Suppressor macrophage treated with lipopolysaccharide for 1 hour (primary cell): ENCODE data around the gene SLC22A3.
A peak's percentile ranks its signal among the peaks of the same experiment; 100 is the strongest.
"Not testable (repeated sequence)": the region's sequence is repeated elsewhere in the genome, so short reads cannot be mapped to it uniquely, and the experiment has no call there.

Experiments
- DNase-seq, 3 donors: peaks; one replicate each; pipeline ENCODE4 v3.0.0-alpha.2; 2020 to 2022

The SLC22A3 gene

GRCh38 chr6:160374836-160375560, 26.8 kb downstream of the SLC22A3 start:
- DNase-seq = no peak

- DNase-seq = peak in 1 of 3 donors; percentile 9
Measured at GRCh38 chr6:160375561-160375949, 27.4 kb downstream of the SLC22A3 start.

- no peak for DNase-seq
Measured at GRCh38 chr6:160376445-160376844, 28.3 kb downstream of the SLC22A3 start.

- no peak for DNase-seq
Measured at GRCh38 chr6:160378218-160378617, 30.0 kb downstream of the SLC22A3 start.

- DNase-seq = peak in 1 of 3 donors; percentile 5
Measured at GRCh38 chr6:160378882-160379281, 30.7 kb downstream of the SLC22A3 start.

GRCh38 chr6:160379466-160379865, 31.3 kb downstream of the SLC22A3 start:
- peak in 1 of 3 donors; percentile 1 for DNase-seq

GRCh38 chr6:160382946-160383345, 34.8 kb downstream of the SLC22A3 start:
- DNase-seq = no peak

- no peak for DNase-seq
Measured at GRCh38 chr6:160386869-160387530, 38.8 kb downstream of the SLC22A3 start.

- no peak for DNase-seq
Measured at GRCh38 chr6:160387916-160388643, 39.9 kb downstream of the SLC22A3 start.

- no peak for DNase-seq
Measured at GRCh38 chr6:160388922-160389321, 40.7 kb downstream of the SLC22A3 start.

- DNase-seq = no peak
Measured at GRCh38 chr6:160391419-160392116, 43.4 kb downstream of the SLC22A3 start.

- not testable (repeated sequence) for DNase-seq
Measured at GRCh38 chr6:160393442-160393841, 45.3 kb downstream of the SLC22A3 start.

- DNase-seq = no peak
Measured at GRCh38 chr6:160393891-160394653, 45.9 kb downstream of the SLC22A3 start.

- no peak for DNase-seq
Measured at GRCh38 chr6:160394654-160395035, 46.5 kb downstream of the SLC22A3 start.

GRCh38 chr6:160395187-160395586, 47.0 kb downstream of the SLC22A3 start:
- no peak for DNase-seq

GRCh38 chr6:160396292-160396691, 48.1 kb downstream of the SLC22A3 start:
- no peak for DNase-seq

- DNase-seq = no peak
Measured at GRCh38 chr6:160398674-160399271, 50.6 kb downstream of the SLC22A3 start.

- no peak for DNase-seq
Measured at GRCh38 chr6:160400446-160400845, 52.3 kb downstream of the SLC22A3 start.

GRCh38 chr6:160408528-160408927, 60.4 kb downstream of the SLC22A3 start:
- DNase-seq = no peak

GRCh38 chr6:160412993-160413392, 64.8 kb downstream of the SLC22A3 start:
- no peak for DNase-seq

- DNase-seq = no peak
Measured at GRCh38 chr6:160417146-160417545, 69.0 kb downstream of the SLC22A3 start.

- no peak for DNase-seq
Measured at GRCh38 chr6:160417550-160417949, 69.4 kb downstream of the SLC22A3 start.
